IPS DF 19.7 (cell line): ENCODE data around the gene ELMOD1.

Source experiments
- DNase-seq: peaks from one replicate; pipeline ENCODE4 v3.0.0-alpha.2; 2013; ENCODE audit warnings: low read depth, low spot score

ELMOD1 gene

DNA sequence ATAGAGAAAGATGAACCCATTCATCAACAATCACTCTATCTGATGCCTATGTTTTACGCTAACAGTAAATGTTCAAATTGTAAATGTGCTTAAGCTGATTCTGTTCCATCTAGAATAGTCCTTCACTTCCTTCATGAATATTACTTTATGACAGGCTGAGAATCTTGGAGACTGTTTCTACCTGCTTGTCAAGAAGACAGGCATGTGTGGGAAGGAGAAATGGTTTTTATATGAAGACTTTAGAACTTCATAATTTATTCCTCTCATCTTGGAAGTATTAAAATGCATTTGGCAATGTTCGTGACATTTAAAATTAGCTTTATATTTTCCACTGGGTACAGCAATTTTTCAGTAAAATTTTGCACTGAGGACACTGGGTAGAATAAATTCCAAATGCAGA is 41.0 kb downstream of the ELMOD1 start:
- no peak for DNase-seq

DNA sequence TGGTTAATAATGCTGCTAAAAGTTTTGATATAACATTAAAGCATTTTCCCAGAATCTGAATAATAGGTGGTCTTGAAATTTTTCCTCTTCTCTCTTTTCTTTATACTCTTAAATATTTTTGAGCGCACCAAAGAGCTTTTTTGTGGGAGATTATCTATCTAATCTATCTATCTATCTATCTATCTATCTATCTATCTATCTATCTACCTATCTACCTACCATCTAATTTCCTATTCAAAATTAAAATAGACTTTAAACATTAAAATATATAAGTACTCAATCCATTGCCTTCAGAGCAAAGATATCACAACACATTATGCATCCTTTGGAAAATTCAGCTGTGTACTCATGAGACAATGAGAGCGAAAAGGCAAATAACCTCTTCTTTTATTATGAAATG is 55.8 kb downstream of the ELMOD1 start:
- DNase-seq: no peak

DNA sequence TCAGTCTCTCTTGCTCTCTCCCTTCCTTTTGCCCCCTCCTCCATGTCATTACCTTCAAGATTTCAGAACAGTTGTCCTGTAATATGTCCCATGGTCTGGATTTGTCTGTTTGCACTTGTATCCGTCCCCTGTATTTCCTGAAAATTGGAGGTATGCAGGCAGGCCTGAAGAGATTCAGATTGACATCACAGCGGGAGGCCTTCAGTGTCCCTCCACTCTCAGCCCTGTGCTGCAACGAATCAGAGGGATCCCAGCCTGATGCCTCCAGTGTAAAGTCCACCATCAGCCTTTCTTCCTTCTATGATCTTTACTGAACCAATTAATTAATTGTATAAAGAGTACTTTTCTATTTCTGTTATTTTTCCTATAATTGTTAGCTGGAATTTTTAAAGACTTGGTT is 57.3 kb downstream of the ELMOD1 start:
- no peak for DNase-seq

DNA sequence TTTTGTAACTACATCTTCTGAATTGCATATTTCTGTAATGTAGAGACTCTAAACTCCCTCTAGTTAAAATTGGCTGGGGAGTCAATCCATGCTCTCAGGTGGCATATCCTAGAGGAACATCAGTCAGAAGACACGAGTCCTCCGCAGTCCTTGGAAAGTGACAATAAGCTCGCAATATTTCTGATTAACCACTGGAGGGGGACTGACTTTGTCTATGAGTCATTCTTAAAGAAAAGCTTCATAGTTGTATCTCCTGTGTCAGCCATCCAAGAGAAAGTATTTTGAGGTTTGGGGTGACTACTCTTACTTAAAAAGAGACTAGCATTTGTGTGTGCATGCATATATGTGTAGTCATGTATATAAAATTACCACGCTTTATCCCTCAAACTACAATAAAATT is 60.7 kb downstream of the ELMOD1 start:
- DNase-seq: no peak

DNA sequence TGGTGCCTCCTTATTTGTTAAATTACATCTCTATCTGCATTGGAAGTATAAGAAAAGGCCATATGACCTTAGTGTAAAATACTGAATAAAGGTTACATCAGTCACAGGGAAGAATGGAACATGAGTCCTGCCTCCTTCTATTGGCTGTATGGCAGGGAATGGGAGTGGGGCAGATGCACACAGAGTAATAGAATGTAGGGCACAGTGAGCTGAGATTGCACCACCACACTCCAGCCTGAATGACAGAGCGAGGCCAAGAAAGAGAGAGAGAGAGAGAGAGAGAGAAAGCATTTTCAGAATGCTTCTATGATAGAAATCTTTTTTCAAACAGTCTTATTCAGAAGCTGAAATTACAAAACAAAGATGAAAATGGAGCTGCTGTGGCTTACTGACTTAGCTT is 62.1 kb downstream of the ELMOD1 start:
- no peak for DNase-seq

DNA sequence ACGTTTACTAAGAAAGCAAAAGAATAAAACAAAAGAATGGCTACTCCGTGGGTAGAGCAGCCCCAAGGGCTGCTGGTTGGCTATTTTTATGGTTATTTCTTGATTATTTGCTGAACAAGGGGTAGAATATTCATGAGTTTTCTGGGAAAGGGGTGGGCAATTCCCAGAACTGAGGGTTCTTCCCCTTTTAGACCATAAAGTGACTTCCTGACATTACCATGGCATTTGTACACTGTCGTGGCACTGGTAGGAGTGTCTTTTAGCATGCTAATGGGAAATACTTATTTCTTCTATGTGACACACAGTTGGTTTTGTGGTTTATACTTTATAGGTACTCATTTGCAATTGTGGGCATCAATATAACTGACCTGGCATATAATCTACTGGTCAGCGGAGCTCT is 64.7 kb downstream of the ELMOD1 start:
- DNase-seq: no peak

DNA sequence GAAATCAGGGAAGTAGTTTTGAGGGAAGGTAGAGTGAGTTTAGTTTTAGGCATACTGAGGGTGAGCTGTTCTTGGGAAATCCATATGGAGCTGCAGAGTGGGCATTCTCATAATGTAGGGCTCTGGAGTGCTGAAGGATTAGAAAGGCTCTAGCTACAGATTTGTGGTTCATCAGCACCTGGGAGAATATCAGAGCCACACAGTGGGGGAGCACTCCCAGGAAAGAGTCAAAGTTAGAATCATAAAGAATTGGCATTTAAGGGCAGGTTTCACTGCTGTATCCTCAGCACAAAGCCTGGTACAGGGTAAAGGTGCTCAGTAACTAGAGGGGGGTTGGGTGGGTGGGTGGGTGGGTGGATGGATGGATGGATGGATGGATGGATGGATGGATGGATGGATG is 68.4 kb downstream of the ELMOD1 start:
- no peak for DNase-seq

DNA sequence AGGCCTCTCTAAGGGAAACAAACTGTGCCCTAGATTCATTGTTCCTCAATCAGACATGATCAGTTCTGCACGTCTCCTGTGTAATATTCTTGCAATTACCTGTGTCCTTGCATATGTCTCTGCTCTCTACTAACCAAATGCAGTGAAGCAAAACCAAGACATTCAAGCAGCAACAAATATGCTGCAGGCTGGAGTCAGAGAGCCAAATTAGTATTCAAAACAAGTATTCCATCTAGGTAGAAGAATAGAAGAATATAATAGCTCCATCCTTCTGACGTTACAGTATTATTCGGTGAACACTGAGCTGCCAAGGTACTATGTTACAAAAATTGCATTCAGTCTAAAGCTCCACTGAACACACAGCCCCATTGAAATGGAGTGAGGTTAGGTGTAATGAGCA is 69.1 kb downstream of the ELMOD1 start:
- no peak for DNase-seq

DNA sequence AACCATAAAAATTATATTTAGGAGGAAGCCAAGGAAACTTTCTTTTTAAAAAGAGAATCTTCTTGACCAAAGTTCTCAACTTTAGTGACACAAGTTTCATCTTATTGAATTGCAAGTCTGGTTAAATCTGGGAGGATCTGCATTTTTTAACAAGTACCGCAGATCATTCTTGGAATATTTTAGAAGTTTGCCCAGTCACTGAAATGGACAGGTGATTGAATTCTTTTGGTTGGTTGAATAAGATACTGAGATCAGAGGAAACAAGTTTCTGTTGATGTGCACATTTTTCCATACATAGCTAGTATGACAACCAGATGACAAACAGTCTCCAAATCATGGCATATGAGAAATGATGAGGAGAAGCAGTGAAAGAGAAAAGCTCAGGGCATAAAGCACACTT is 70.7 kb downstream of the ELMOD1 start:
- no peak for DNase-seq

DNA sequence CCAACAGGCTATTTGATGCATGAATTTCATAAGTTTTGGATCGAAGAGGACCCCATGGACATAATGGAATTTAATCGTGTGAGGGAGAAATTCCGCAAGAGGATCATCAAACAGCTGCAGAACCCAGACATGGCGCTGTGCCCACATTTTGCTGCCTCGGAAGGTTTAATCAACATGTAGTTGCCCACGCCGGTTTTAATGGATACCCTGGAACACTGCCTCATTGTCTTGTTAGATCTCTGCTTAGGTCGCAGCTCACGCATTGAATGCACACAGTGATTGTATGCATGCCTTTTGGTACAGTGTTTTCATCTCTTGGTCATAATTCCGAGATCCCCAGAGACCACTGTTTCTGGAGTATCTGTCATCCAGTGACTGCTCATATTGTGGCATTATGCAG is 74.1 kb downstream of the ELMOD1 start:
- DNase-seq: no peak

DNA sequence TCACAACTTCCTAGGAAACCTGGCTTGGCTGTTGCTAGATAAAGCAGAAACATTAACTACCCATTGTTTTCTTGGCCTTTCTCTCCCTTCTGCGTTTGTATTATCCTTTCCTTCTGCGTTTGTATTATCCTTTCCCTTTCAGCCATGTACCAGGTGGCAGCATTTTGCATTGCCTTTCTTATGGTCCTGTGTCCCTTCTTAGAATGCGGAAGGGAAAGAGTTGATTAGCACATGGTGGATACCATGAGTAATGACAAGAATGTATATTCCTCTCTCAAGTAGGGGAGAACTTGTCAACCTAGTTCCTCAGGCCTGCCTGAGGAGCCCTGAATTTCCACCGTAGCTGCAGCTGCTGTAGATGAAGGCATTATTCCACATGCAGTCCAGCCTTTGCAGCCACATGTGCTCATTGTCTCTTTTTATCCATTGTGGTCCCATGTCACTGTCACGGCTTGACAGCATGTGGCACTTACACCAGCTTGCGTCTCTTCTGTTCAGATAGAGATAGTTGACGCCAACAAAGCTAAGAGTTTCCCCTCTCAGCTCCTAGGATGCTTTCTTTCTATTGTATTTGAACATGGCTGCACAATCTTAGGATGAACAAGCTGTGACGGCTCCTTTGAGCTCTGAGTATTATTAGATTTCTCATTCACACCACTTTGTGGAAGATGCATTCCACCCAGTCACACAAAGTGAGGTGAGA is 76.1 kb downstream of the ELMOD1 start:
- DNase-seq: no peak

DNA sequence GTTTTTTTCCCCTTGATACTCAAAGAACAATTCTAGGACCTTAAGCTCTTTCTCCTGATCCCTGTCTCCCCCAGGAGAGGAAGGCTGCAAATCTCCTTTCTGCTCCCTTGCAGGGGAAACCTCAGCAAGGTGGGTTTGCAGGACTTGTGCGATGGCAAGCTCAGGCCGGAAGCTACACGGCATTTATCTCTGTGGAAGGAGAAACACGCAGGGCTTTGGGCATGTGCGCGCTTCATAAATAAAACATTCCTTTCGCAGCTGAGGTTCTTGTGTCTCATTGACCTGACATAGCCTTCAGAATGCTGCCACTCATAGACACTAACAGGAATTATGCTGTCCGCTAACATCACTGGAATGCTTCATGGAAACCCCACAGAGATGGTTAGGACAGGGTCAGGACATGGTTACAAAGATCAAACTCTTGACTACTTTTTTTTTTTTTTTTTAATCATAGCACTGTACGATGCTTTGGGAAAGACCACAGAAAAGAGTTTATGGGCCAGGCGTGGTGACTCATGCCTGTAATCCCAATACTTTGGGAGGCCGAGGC is 78.3 kb downstream of the ELMOD1 start:
- no peak for DNase-seq

DNA sequence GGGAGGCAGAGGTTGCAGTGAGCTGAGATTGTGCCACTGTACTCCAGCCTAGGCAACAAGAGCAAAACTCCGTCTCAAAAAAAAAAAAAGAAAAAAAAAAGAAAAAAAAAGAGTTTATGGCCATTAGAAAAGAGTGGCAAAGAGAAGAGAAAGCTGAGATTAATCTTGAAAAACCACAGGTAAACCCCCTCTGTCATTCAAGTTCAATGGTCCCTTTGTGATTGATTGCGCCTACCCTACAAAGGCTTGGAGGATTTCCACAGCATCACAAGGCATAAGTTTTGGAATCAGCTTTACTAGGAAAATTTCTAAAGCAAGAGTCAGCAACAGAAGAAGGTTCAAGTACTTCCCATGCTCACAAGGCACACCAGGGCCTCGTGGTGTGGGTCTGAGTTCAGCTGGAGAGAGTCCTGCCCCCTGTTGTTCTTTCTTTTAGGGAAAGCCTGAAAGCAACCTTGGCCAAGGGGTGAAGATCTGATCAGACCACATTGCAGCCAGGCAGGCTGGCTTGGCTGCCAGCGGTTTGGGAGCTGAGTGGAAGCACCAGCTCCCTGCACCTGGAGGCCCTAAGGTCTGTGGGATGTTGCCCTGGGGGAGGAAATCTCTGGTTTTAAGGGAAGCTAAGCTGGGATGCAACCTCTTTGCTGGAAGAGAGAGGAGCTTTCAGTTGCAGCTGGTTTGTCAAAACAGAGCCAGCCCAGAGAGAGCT is 79.1 kb downstream of the ELMOD1 start:
- no peak for DNase-seq

DNA sequence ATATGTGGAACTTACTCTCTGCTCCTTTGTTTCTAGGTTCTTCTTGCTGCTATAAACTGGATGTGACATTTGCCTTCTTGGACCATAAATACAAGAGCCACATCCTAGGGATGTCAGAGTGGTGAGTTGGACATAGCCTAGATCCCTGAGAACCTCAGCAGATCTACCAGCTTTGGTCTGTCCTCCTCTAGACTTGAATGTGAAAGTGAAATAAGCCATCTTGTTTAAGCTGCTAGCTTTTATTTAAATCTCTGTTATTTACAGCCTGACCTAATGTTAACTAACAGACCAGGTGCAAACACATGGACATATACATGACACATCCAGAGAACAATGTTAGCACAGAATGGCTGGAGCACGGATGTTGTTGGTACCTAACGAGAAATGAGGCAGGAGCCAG is 85.0 kb downstream of the ELMOD1 start:
- DNase-seq: no peak

DNA sequence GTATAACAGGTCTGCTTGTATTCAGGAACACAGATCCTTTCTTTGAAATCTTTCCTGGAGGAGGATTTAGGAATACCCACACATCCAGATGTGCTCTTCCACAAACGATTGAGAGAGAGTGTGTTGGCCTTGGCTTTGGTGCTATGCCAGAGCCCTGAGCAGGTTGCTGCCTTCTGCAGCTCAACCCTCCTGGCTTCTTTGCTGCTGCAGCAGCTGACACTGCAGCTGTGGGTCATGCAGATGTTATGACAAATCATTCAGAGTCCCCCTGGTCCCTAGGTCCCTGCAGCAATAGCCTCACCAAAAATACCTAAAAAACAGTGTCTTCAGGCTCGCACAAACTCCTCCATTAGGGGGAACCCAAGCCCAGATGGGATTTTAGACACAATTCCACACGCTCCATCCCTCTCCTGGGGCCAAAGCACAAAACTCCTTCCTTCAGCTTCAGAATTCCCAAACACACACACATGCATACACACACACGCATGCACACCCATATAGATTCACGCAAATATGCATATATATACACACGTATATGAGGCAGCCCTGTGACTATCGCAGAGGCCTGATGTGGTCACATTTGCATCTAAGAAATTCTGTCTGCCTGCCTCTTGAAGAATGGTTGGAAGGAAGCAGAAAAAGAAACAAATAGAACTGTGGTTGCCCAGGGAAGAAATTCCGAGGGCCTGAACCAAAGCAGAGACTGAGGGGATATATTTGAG is 85.5 kb downstream of the ELMOD1 start:
- no peak for DNase-seq

DNA sequence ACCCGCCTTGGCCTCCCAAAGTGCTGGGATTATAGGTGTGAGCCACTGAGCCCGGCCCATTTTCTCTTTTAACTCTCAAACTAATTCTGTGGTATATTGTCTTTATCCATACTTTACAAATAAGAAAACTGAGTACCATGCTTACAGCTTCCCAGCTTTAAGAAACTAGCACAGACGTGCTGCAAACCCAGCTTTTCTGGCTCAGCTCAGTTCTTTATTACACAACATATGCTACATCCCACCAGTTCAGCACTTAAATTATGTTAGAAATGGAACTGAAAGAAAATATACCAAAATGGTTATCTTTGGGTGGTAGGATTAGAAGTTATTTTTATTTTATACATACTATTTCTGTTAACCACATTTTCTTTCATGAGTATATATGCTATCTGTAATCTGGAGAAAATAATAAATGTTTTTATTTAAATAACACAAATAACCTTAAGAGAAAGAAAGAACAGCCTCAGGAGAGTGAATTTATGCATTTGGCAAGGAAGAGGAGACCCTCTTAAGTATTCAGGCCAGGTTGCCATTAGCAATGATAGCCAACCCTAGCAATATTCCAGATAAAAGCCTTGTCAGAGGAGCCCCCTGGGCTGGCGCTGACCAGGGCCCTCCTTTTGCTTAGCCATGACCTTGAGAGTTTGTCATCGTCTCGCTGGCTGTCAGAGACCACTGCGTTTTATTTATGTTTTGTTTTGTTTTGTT is 87.1 kb downstream of the ELMOD1 start:
- no peak for DNase-seq

DNA sequence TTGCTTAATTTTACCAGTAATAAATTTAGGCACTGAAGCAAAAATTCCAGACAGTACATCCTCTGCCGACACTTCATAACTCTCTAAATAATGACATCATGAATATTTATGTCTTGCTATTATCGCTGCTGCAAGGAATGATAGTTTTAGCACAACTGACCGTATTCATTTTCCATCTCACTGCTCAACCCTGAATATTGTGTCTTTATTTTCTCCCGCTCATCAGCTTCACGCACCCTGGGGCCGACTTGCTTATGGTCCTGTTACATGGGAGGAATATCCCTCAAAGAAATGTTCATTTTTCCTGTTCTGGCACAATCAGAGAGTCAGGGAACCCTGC is 87.7 kb downstream of the ELMOD1 start:
- no peak for DNase-seq

DNA sequence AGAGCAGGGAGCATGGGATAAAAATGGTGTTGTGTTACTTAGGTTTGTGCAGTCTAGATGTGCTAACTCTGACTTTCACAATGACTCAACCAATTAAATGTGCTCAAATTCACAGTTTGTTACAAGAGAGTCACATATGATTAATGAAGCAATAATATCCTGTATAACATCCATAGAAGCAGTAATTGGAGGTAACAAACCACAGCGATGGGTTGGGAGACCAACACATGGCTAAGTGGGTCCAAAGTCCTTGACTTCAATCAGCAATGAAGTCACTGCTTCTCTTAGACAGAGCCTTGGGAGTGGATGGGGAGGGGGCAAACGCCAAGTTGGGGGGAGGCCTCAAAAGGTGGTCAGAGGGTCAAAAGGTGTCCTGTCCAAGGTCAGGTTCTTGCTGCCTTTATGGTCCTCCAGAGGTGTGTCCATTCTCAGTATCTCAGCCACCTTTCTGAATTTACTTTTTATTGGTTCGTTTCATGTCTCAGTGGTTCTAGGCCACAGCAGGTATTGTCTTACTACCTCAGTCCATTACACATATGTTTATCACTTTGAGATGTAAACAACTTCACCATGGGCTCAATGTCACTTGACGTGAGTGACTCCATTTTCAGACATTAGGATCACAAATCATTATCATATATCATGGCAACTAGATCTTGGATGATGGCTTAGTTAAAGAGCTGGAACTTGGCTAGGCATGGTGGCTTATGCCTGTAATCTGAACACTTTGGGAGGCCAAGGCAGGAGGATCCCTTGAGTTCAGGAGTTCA is 88.5 kb downstream of the ELMOD1 start:
- DNase-seq: no peak

DNA sequence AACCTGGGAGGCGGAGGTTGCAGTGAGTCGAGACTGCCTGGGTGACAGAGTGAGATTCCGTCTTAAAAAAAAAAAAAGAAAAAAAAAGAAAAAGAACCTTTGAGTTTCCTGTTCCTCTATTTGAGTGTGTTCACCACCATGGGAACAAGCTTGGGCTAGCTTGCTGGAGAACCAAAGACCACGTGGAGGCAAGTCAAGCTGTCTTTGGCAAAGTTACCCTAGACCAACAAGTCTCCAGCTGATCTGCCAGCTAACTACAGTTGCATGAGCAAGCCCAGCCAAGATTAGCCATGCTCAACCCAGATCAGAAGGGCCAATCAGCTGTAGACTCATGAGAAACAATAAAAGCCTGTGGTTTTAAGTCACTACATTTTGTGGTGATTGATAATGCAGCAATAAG is 91.2 kb downstream of the ELMOD1 start:
- DNase-seq: no peak

DNA sequence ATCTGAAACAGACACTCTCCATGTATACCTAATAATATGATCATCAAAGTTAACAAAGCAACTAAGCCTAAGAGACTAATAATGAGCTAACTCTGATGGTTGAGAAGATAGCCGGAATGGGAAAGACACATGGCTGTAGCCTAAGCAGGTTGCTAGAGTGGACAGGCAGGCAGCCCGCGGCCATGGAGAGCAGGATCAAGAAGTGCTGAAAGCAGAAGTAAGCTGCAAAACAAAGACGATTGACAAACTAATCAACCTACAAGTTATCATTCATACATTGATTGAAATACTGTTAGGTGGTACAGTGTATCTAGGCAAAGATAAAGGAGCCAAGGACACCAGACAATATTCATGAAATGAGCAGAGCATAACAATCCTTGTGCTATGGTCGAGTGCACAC is 91.6 kb downstream of the ELMOD1 start:
- DNase-seq: no peak

DNA sequence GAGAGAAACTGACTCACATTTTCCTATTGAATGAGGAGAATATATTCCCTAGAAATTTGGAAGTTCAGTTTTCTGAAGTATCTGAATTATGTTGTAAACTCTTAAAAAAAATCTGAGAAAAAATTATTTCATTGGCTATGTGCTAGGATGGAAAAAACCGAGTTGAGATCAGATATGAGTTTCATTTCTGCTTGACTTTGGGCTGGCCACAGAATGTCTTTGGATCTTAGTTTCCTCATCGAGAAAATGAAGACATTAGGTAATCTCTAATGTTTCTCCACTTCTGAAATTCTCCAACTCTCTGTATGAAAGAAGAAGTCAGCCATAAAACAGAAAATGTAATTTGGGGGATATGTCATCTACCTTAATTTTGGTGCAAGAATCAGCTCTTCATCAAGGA is 92.1 kb downstream of the ELMOD1 start:
- DNase-seq: no peak
